H9 (cell line): ENCODE data around the gene ZCWPW2. TPM values are rescaled to one million over a fixed set of nuclear protein-coding genes. Genes with fewer than 3 reads are reported as not detected.

Experiments used
- DNase-seq: peaks from one replicate; pipeline ENCODE4 v3.0.0-alpha.2; 2017
- H2AFZ ChIP-seq: one replicate; pipeline ENCODE4 v1.6.1; 2013; ENCODE audit warnings: mild to moderate bottlenecking, low read length, control low read depth, moderate library complexity
- H2AK5ac ChIP-seq: 2 replicates; pipeline ENCODE4 v1.6.1; 2013; ENCODE audit warnings: low read length, control low read depth, mixed read lengths; ENCODE audit not compliant: insufficient read length
- H2BK120ac ChIP-seq: one replicate; pipeline ENCODE4 v1.6.1; 2013; ENCODE audit warnings: low read depth, mild to moderate bottlenecking, low read length, control low read depth, inconsistent platforms; ENCODE audit not compliant: poor library complexity, severe bottlenecking
- H2BK12ac ChIP-seq: 2 replicates; pipeline ENCODE4 v1.6.1; 2013; ENCODE audit warnings: low read length, control low read depth, mixed read lengths, low read depth; ENCODE audit not compliant: insufficient read length
- H2BK15ac ChIP-seq: 2 replicates; pipeline ENCODE4 v1.6.1; 2013; ENCODE audit warnings: low read depth, low read length, control low read depth
- H2BK20ac ChIP-seq: one replicate; pipeline ENCODE4 v1.6.1; 2013; ENCODE audit warnings: low read depth, mild to moderate bottlenecking, low read length, control low read depth, inconsistent platforms; ENCODE audit not compliant: poor library complexity, severe bottlenecking
- H2BK5ac ChIP-seq: 2 replicates; pipeline ENCODE4 v1.6.1; 2013; ENCODE audit warnings: low read length, control low read depth, mixed read lengths; ENCODE audit not compliant: insufficient read length
- H3K14ac ChIP-seq: 2 replicates; pipeline ENCODE4 v1.6.1; 2013; ENCODE audit warnings: low read length, control low read depth; ENCODE audit not compliant: insufficient read depth
- H3K18ac ChIP-seq: 2 replicates; pipeline ENCODE4 v1.6.1; 2013; ENCODE audit warnings: low read depth, mild to moderate bottlenecking, mixed read lengths, low read length, control low read depth; ENCODE audit not compliant: insufficient read length
- H3K23ac ChIP-seq: 2 replicates; pipeline ENCODE4 v1.6.1; 2013; ENCODE audit warnings: low read length, control low read depth, mixed read lengths, low read depth; ENCODE audit not compliant: insufficient read length
- H3K23me2 ChIP-seq: 2 replicates; pipeline ENCODE4 v1.6.1; 2013; ENCODE audit warnings: low read depth, mild to moderate bottlenecking, mixed read lengths, low read length, control low read depth; ENCODE audit not compliant: insufficient read length, poor library complexity, severe bottlenecking
- H3K27ac ChIP-seq: 2 replicates; pipeline ENCODE4 v1.5.1; 2013; ENCODE audit warnings: low read length, control low read depth, mixed read lengths, low read depth; ENCODE audit not compliant: insufficient read length
- H3K27me3 ChIP-seq: 2 replicates; pipeline ENCODE4 v1.6.1; 2013; ENCODE audit warnings: low read length, control low read depth, inconsistent platforms; ENCODE audit not compliant: insufficient read depth
- H3K4ac ChIP-seq: 2 replicates; pipeline ENCODE4 v1.6.1; 2013; ENCODE audit warnings: low read depth, mild to moderate bottlenecking, control low read depth, inconsistent platforms, low read length, moderate library complexity
- H3K4me1 ChIP-seq: 2 replicates; pipeline ENCODE4 v1.6.1; 2013; ENCODE audit warnings: low read length, control low read depth, inconsistent platforms; ENCODE audit not compliant: insufficient read depth
- H3K4me2 ChIP-seq: 2 replicates; pipeline ENCODE4 v1.6.1; 2013; ENCODE audit warnings: low read length, control low read depth, mixed read lengths; ENCODE audit not compliant: insufficient read length, insufficient read depth
- H3K56ac ChIP-seq: 2 replicates; pipeline ENCODE4 v1.6.1; 2013; ENCODE audit warnings: low read depth, mild to moderate bottlenecking, mixed read lengths, low read length, control low read depth; ENCODE audit not compliant: insufficient read length
- H3K79me1 ChIP-seq: 2 replicates; pipeline ENCODE4 v1.6.1; 2013; ENCODE audit warnings: low read depth, mild to moderate bottlenecking, moderate library complexity, low read length, control low read depth, inconsistent platforms; ENCODE audit not compliant: insufficient read depth, poor library complexity, severe bottlenecking
- H3K79me2 ChIP-seq: 2 replicates; pipeline ENCODE4 v1.6.1; 2013; ENCODE audit warnings: low read length, control low read depth, inconsistent platforms; ENCODE audit not compliant: insufficient read depth
- H3K9ac ChIP-seq: 2 replicates; pipeline ENCODE4 v1.6.1; 2013; ENCODE audit warnings: low read length, control low read depth, mixed read lengths; ENCODE audit not compliant: insufficient read length; ENCODE audit errors: extremely low read depth
- H3K9me3 ChIP-seq: one replicate; pipeline ENCODE4 v1.6.1; 2013; ENCODE audit warnings: low read depth, low read length, inconsistent platforms; ENCODE audit not compliant: control insufficient read depth
- H3T11ph ChIP-seq: one replicate; pipeline ENCODE4 v1.6.1; 2013; ENCODE audit warnings: mild to moderate bottlenecking, low read length, control low read depth, inconsistent platforms
- H4K20me1 ChIP-seq: one replicate; pipeline ENCODE4 v1.6.1; 2013; ENCODE audit not compliant: control insufficient read depth, insufficient read length, insufficient read depth
- H4K5ac ChIP-seq: 2 replicates; pipeline ENCODE4 v1.6.1; 2013; ENCODE audit warnings: low read depth, mild to moderate bottlenecking, mixed read lengths, low read length, control low read depth; ENCODE audit not compliant: insufficient read length
- H4K8ac ChIP-seq: replicated peaks from 2 replicates; pipeline ENCODE4 v1.6.1; 2013; ENCODE audit warnings: low read length, control low read depth, mixed read lengths, low read depth; ENCODE audit not compliant: insufficient read length
- H4K91ac ChIP-seq: 2 replicates; pipeline ENCODE4 v1.6.1; 2013; ENCODE audit warnings: low read depth, mild to moderate bottlenecking, moderate library complexity, mixed read lengths, low read length, control low read depth; ENCODE audit not compliant: insufficient read length
- H3K27ac Mint-ChIP-seq, 3 experiments: 2 replicates in 2 of 3; 3 replicates in 1 of 3; pipeline ENCODE4 v1.8.0; 2020 to 2021; ENCODE audit warnings: mixed read lengths in 3 of 3, mild to moderate bottlenecking in 1 of 3, moderate library complexity in 1 of 3
- H3K27me3 Mint-ChIP-seq: 2 replicates; pipeline ENCODE4 v1.8.0; 2021; ENCODE audit warnings: low read depth, mild to moderate bottlenecking, moderate library complexity, mixed read lengths
- H3K36me3 Mint-ChIP-seq, 3 experiments: 2 replicates in 2 of 3; 3 replicates in 1 of 3; pipeline ENCODE4 v1.8.0; 2020 to 2021; ENCODE audit warnings: low read depth in 3 of 3, mixed read lengths in 3 of 3; ENCODE audit not compliant: insufficient read depth in 1 of 3
- H3K4me1 Mint-ChIP-seq, 2 experiments: 2 replicates each; pipeline ENCODE4 v1.8.0; 2020; ENCODE audit warnings: mixed read lengths in 2 of 2
- H3K4me3 Mint-ChIP-seq, 2 experiments: 2 replicates in 1 of 2; 3 replicates in 1 of 2; pipeline ENCODE4 v1.8.0; 2020 to 2021; ENCODE audit warnings: mild to moderate bottlenecking in 2 of 2, mixed read lengths in 2 of 2, moderate library complexity in 1 of 2
- H3K9me3 Mint-ChIP-seq, 2 experiments: 2 replicates in 1 of 2; 3 replicates in 1 of 2; pipeline ENCODE4 v1.8.0; 2020; ENCODE audit warnings: mild to moderate bottlenecking in 2 of 2, mixed read lengths in 2 of 2, moderate library complexity in 1 of 2
- whole genome bisulfite sequencing: extraction: QIAGEN DNeasy Blood & Tissue Kit; methylation state at CpG from one replicate; pipeline ENCODE4 v1.1.7; 2013; ENCODE audit warnings: missing lambda C conversion rate, low lambda C conversion rate, mixed read lengths; ENCODE audit not compliant: insufficient read length; ENCODE audit errors: extremely low coverage; 5-methylcytosine and 5-hydroxymethylcytosine counted together
- total RNA-seq: library from RNA; stranded (reverse); gene quantifications from 2 replicates; pipeline ENCODE4 v1.2.1, GENCODE V29; 2021
- TF ChIP-seq, protein P1 (sequence below): fragments of 200-600 bp; sonication (generic); conservative IDR thresholded peaks from 3 replicates; pipeline ENCODE4 v1.8.0; 2021; ENCODE audit warnings: antibody characterized with exemption, mild to moderate bottlenecking

ZCWPW2 gene
- total RNA-seq, 1 experiment from 2014 or later, result 0.35 TPM

DNA sequence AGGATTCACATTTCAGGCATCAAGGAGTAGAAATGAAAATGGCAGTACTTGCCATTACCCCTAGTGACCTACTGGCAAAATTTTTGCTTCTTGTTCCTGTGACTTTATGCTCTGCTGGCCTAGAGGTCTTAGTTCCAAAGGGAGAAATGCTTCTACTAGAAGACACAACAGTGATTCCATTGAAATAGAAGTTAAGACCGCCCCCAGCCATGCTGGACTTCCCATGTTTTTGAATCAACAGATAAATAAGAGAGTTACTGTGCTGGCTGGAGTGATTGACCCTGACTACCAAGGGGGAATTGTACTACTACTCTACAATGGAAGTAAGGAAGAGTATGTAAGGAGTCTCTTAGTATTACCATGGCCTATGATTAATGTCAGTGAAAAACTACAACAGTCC lies 196.3 kb downstream of the ZCWPW2 start:
- H3K79me1 ChIP-seq, result no peaks in the 10 kb centered on the region
- H2BK120ac ChIP-seq, result no peak overlapping the region
- H2BK5ac ChIP-seq, result no peak overlapping the region
- H3K4ac ChIP-seq, result no peak overlapping the region
- H3K4me2 ChIP-seq, result no peak overlapping the region
- Mint-ChIP-seq H3K9me3 (peaks cover 12 to 16% of the 10 kb centered on the region in 2 experiments), H3K36me3 (peaks cover 0 to 8% (median 7%) of the 10 kb centered on the region in 3 experiments; a peak in 4 of 7 replicates), H3K4me3 (no peak overlapping the region), H3K27me3 (no peaks in the 10 kb centered on the region), H3K27ac (no peak overlapping the region), H3K4me1 (no peaks in the 10 kb centered on the region)
- no peak overlapping the region for H3K9ac ChIP-seq
- H3T11ph ChIP-seq, result no peak overlapping the region
- WGBS, result no CpG with 5 or more reads among the region's 1 CpG
- H2AK5ac ChIP-seq, result no peak overlapping the region
- TF ChIP-seq, protein P1, sequence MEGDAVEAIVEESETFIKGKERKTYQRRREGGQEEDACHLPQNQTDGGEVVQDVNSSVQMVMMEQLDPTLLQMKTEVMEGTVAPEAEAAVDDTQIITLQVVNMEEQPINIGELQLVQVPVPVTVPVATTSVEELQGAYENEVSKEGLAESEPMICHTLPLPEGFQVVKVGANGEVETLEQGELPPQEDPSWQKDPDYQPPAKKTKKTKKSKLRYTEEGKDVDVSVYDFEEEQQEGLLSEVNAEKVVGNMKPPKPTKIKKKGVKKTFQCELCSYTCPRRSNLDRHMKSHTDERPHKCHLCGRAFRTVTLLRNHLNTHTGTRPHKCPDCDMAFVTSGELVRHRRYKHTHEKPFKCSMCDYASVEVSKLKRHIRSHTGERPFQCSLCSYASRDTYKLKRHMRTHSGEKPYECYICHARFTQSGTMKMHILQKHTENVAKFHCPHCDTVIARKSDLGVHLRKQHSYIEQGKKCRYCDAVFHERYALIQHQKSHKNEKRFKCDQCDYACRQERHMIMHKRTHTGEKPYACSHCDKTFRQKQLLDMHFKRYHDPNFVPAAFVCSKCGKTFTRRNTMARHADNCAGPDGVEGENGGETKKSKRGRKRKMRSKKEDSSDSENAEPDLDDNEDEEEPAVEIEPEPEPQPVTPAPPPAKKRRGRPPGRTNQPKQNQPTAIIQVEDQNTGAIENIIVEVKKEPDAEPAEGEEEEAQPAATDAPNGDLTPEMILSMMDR, result no peak
- no peak overlapping the region for H4K8ac ChIP-seq
- H2BK20ac ChIP-seq, result no peak overlapping the region
- no peak overlapping the region for H2BK15ac ChIP-seq
- no peak overlapping the region for H3K14ac ChIP-seq
- H3K27ac ChIP-seq, result no peak overlapping the region
- DNase-seq, result no peak
- H2AFZ ChIP-seq, result no peak overlapping the region
- no peaks in the 10 kb centered on the region for H4K20me1 ChIP-seq
- H3K23ac ChIP-seq, result no peak overlapping the region
- H3K56ac ChIP-seq, result no peak overlapping the region
- H2BK12ac ChIP-seq, result no peak overlapping the region
- H4K91ac ChIP-seq, result no peak overlapping the region
- H3K4me1 ChIP-seq, result no peaks in the 10 kb centered on the region
- H3K9me3 ChIP-seq, result no peaks in the 10 kb centered on the region
- H3K27me3 ChIP-seq, result no peaks in the 10 kb centered on the region
- H3K23me2 ChIP-seq, result no peaks in the 10 kb centered on the region
- H4K5ac ChIP-seq, result no peak overlapping the region
- H3K79me2 ChIP-seq, result no peaks in the 10 kb centered on the region
- H3K18ac ChIP-seq, result no peak overlapping the region
